AG04450 (cell line): ENCODE measurements around the gene OR6X1. TPM values are rescaled to one million over a fixed set of nuclear protein-coding genes. Genes with fewer than 3 reads are reported as not detected.

Source experiments
- CTCF ChIA-PET: fragments of 300-600, 350-600 bp; formaldehyde crosslinking; extraction: SDS; loops from one replicate; lab custom pipeline; 2022; ENCODE audit warnings: antibody characterized with exemption, inconsistent platforms; lab: Charles Lee
- POLR2A ChIA-PET: fragments of 350-600 bp; formaldehyde crosslinking; extraction: SDS; loops from one replicate; lab custom pipeline; 2021; ENCODE audit warnings: antibody characterized with exemption, inconsistent platforms; lab: Yijun Ruan, JAX
- DNase-seq: peaks from one replicate; pipeline ENCODE4 v3.0.0-alpha.2; 2011; ENCODE audit warnings: low read depth, low spot score
- H3K27ac ChIP-seq: one replicate; pipeline ENCODE4 v1.5.1; 2012; ENCODE audit warnings: low read depth, low read length, control low read depth
- H3K27me3 ChIP-seq: one replicate; pipeline ENCODE4 v1.6.0; 2012; ENCODE audit warnings: low read length; ENCODE audit not compliant: control insufficient read depth, insufficient read depth
- H3K4me3 ChIP-seq: 2 replicates; pipeline ENCODE4 v1.5.1; 2011; ENCODE audit warnings: mild to moderate bottlenecking, low read depth, low read length, control low read depth
- H3K9me3 ChIP-seq: 2 replicates; pipeline ENCODE4 v1.5.1; 2012; ENCODE audit warnings: low read length; ENCODE audit not compliant: control insufficient read depth, insufficient read depth
- CTCF ChIP-seq: IDR thresholded peaks from 2 replicates; pipeline ENCODE4 v1.5.1; 2011; ENCODE audit warnings: low read depth, low read length, control low read depth, inconsistent platforms
- polyA plus RNA-seq: library from polyadenylated mRNA; depleted of rRNA; stranded (reverse); fragments of >200 nt; gene quantifications from 2 replicates; pipeline ENCODE4 v1.2.3, GENCODE V29; 2011

OR6X1 gene
- polyA plus RNA-seq, 1 experiment = not detected

GRCh38 chr11:123778511-123778910 is 24.2 kb upstream of the OR6X1 start:
- no peaks in the 10 kb centered on the region for H3K9me3 ChIP-seq
- TF ChIP-seq CTCF = no peak
- DNase-seq = no peak
- POLR2A ChIA-PET = interaction anchor here (0.6 kb wide), 1 partner anchor 44 kb away, joined by 7 read pairs; no protein-coding TSS in a partner anchor
- no peak overlapping the region for H3K27ac ChIP-seq
- H3K27me3 ChIP-seq = no peaks in the 10 kb centered on the region
- CTCF ChIA-PET = no interaction called here
- no peak overlapping the region for H3K4me3 ChIP-seq

GRCh38 chr11:123775715-123776549 is 21.6 kb upstream of the OR6X1 start:
- no peak overlapping the region for H3K4me3 ChIP-seq

GRCh38 chr11:123775289-123775688 is 21.0 kb upstream of the OR6X1 start:
- CTCF ChIA-PET = no interaction called here
- POLR2A ChIA-PET = no interaction called here
- TF ChIP-seq CTCF = no peak
- no peak overlapping the region for H3K27ac ChIP-seq
- H3K9me3 ChIP-seq = no peaks in the 10 kb centered on the region
- no peak overlapping the region for H3K4me3 ChIP-seq
- DNase-seq = no peak
- H3K27me3 ChIP-seq = no peaks in the 10 kb centered on the region

More at GRCh38 chr11:123775715-123776549, 21.6 kb upstream of the OR6X1 start:
- DNase-seq = no peak
- no peak for TF ChIP-seq CTCF
- H3K27ac ChIP-seq = no peak overlapping the region
- no peaks in the 10 kb centered on the region for H3K9me3 ChIP-seq
- ChIA-PET POLR2A (no interaction called here), CTCF (no interaction called here)
- no peaks in the 10 kb centered on the region for H3K27me3 ChIP-seq

- Histone ChIP-seq H3K4me3 (no peak overlapping the region), H3K27ac (no peak overlapping the region), H3K27me3 (no peaks in the 10 kb centered on the region), H3K9me3 (no peaks in the 10 kb centered on the region)
- CTCF ChIA-PET = no interaction called here
- POLR2A ChIA-PET = no interaction called here
- no peak for DNase-seq
- TF ChIP-seq CTCF = no peak
These were observed 19.6 kb upstream of the OR6X1 start for GRCh38 chr11:123773959-123774358.

GRCh38 chr11:123773026-123773425 is 18.7 kb upstream of the OR6X1 start:
- POLR2A ChIA-PET = no interaction called here
- TF ChIP-seq CTCF = no peak

More at GRCh38 chr11:123773026-123773425, 18.7 kb upstream of the OR6X1 start:
- Histone ChIP-seq H3K27me3 (no peaks in the 10 kb centered on the region), H3K27ac (no peak overlapping the region), H3K9me3 (no peaks in the 10 kb centered on the region), H3K4me3 (no peak overlapping the region)
- DNase-seq = no peak
- CTCF ChIA-PET = no interaction called here
